ENCODE results near the gene ZBTB7A.

Gene ZBTB7A

DNA sequence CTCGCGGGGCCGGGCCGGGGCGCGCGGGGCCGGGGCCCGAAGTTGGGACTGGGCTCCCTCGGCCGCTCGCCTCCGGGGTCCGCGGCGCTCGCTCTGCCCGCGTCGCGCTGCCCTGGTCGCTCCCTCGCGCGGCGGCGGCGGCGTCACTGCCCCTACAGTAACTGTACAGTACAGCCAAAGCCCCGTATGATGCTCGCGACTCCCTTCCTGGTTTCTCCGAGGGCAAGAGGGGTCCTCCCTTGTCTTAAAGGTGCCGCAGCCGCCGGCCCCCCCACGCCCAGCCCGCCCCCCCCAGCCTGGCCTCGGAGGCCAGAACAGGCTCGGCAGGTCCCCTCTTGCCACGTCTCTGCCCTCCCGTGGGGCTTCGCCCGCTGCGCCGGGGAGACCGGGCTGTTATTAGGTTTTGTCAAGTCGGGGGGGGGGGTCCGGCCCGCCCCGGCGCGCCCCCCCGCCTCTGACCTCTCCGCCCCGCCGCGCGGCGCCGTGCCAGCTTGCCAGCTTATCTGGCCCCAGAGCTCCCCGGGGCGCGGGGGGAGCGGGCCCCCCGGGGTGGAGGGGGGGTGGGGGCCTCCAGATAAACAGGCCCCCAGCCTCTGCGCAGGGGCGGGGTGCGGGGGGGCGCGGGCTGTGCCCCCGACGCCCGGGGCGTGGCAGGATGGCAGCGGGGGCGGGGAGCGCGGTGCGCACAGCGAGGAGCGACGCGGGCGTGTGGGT, at the start of gene ZBTB7A:
Gene ZBTB7A (minus strand): TSS at position 218 of the 714 bp plus-strand sequence. CDS start 11,667 bp downstream, outside the sequence.
- no peak for DNase-seq (ENCODE audit: low read depth)

- no peak for DNase-seq (ENCODE audit: low read depth)
Measured at GRCh38 chr19:4115818-4116385, 49.2 kb upstream of the ZBTB7A start.

GRCh38 chr19:4115050-4115817, 48.5 kb upstream of the ZBTB7A start:
- no peak for DNase-seq (ENCODE audit: low read depth)

GRCh38 chr19:4114181-4114580, 47.5 kb upstream of the ZBTB7A start:
- DNase-seq (ENCODE audit: low read depth), result no peak

DNA sequence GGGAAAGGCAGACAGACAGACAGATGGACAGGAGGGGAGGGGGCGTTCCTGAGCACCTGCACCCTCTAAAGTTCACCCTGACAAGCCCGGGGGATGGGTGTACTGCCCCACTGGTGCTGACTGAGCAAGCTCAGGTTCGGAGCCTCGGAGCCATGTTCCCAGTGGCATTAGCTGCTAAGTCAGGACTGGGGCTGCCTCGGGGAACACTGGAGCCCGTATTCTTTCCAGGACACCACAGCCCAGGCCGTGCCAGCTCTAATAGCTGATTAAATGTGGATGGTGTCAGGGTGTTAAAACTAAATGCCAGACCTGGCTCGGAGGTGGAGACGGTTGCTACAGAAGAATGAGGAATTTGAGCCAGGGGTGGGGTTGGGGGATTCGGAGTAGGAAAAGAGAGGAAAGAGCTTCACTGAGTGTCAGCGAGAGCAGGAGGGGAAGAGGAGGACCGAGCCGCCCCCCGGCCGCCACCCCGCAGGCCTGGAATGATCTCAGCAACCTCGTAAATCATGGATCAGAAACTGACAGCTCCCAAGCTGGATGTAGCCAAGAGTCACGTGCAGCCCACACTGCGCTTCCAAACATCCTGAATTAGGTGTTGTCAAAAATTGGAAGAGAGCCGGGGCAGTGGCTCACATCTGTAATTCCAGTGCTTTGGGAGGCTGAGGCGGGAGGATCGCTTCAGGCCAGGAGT, 46.8 kb upstream of the ZBTB7A start:
- DNase-seq (ENCODE audit: low read depth), result no peak

- no peak for DNase-seq (ENCODE audit: low read depth)
Measured at GRCh38 chr19:4112367-4112766, 45.7 kb upstream of the ZBTB7A start.

GRCh38 chr19:4109626-4109945, 42.9 kb upstream of the ZBTB7A start:
- no peak for DNase-seq (ENCODE audit: low read depth)

DNA sequence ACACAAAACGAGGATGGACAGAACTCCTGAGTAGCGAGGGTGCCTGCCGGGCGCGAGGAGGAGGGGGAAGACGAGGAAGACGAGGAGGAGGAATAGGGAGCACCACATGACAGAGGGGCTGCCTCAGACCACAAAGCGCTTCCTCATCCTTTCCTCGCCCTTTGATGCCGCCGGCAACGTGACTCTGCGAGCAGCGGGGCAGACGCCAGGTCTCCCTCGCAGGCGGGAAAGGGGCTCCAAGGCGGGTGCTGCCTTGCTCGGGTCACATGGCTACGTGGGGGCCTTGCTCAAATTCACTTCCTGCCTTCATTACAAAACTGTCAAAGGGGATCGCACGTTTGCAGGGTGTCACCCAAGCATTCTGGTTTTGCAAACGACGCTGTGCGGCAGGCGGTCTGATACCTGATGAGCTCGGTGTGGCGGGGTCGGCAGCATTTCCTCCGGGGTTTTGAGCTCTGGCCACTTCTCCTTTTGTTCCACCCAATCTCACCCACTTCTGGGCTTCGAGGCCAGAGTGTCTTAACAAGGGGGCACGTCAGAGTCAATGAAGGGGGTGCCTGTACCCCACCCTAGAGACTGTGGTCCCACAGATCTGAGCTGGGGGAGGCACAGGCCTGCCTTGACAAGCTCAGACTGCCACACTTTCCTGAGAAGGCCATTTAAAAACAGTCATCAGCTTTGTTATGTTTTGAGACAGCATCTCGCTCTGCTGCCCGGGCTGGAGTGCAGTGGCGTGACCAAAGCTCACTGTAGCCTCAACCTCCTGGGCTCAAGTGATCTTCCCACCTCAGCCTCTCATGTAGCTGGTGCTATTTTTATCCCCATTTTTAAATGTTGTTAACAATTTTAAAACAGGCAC, 42.3 kb upstream of the ZBTB7A start:
- no peak for DNase-seq (ENCODE audit: low read depth)

DNA sequence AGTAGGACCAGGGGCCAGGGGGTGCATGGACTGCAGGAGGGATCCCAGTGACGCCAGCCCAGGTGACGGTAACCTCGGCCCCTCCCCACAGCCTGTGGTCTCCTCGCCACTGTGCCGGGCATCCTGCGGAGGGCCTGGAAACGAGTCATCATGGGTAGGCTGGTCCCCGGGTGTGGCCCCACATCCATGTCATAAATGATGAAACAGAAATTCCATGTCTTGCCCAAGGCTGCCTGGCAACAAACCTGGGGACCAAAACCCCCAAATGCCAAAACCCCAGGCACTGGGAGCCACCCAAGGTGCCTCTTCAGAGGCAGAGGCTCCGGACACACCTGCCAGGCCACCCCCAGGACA, 36.4 kb upstream of the ZBTB7A start:
- DNase-seq (ENCODE audit: low read depth), result no peak

GRCh38 chr19:4102339-4103079, 35.8 kb upstream of the ZBTB7A start:
- no peak for DNase-seq (ENCODE audit: low read depth)

DNA sequence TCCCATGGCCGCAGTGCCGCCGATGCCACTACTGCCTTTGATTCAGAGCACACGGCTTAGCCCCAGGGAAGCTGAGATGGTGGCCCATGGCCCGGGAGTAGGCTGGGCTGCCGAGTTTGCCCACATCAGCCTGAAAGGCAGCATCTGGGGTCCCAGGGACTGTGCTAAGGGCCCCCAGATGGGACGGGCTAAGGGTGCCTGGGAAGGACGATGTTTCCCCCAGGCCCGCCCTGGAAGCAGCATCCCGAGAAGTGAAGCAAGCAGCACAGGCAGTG, 34.7 kb upstream of the ZBTB7A start:
- no peak for DNase-seq (ENCODE audit: low read depth)

DNA sequence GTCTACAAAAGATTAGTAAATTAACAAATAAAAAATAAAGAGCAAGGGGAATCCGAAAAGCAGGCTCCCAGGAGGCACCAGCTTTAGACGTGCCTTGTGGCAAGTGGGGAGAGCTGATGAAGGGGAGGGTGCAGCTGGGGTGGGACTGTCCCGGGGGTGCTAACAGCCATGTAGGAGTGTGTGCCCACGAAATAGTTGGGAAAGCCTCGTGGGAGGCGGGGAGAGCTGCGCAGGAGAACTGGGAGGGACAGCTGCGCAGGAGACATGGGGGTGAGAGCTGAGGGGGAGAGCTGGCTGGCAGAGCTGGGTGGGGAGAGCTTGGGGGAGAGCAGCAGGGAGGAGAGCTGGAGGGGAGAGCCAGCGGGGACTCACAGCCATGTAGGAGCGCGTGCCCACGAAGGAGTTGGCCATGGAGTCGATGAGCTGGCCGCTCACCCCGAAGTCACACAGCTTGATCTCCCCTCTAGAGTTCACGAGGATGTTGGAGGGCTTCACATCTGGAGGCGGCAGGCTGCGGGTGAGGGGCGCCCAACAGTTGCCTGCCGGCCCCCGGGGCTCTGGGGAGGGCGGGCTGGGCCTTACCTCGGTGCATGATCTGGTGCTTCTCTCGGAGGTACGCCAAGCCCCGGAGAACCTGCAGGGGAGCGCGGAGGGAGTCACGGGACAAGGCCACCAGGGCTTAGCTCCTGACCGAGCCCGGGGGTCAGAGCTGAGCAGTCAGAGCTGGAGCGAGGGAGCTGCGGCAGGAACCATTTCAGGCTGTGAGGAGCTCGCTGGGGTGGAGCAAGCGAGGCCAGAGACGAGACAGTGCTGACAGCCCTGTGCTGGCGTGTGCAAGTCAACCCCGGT, 34.2 kb upstream of the ZBTB7A start:
- DNase-seq (ENCODE audit: low read depth), result no peak

DNA sequence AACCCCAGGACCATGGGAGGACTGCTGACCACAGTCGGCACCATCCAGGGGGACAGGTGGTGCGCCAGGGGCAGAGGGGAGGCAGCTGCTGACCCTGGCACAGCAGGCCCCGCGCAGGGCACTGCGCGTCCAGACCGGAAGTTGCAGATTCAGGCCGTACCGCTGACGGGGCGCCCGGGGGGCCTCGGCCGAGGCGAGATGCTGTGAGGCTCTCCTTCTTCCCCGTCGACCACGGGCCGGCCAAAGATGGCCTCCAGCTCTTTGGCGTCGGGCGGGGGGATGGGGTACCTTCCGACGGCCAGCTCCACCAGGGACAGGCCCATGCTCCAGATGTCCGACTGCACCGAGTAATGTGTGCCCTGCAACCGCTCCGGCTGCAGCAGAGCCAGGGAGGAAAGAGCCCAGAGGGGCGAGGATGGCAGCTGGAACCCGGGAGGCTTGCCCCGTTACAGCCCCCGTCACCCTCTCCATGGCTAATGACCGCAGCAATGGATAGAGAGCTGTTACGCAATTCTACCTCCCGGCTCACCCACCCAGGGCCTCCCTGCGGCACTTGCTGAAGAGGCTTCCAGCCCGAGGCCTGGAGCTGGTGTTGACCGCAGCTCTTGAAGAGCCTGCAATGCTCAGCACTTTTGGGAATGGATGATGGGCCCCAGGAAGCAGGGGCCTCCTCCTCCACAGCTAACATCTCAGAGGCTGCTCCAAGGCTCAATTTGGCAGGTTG, 32.5 kb upstream of the ZBTB7A start:
- DNase-seq (ENCODE audit: low read depth), result no peak

DNA sequence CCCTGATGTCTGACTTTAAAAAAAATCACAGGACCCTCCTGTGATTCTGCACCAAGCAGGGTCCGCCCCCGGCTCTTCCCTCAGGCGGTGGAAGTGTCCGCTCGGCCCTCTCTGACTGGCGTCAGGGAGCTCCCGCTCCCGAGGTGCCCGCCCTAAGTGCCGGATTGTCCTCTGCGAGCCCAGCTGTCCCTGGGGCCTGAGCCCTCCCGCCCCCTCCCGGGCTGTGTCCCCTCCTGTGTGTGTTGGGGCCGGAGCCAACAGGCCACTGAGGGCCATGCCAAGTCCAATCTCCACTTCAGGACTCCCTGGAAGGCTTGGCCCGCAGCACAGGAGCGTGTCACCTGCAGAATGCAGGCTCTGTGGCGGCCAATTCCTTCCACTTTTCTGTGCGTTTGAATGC, 31.8 kb upstream of the ZBTB7A start:
- no peak for DNase-seq (ENCODE audit: low read depth)

DNA sequence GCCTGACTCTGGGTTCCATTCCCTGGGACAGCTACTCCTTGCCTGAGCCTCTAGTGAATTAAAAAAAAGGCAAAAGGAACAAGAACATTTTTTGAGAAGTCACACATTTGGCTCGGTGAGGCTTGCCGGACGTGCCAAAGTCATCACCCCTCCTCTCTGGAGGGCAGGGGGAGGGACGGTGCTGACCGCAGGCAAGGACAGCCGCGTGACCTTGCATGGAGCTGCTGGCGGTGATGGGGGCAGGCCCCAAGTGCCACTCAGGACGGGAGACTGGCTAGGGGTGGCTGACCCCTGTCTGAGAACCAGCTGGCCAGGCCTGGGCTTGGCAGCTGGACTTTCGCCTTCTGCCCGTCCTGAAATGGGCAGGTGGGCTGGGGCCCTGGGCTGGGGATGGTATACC, 30.8 kb upstream of the ZBTB7A start:
- no peak for DNase-seq (ENCODE audit: low read depth)

- no peak for DNase-seq (ENCODE audit: low read depth)
Measured at GRCh38 chr19:4096049-4096892, 29.6 kb upstream of the ZBTB7A start.

DNA sequence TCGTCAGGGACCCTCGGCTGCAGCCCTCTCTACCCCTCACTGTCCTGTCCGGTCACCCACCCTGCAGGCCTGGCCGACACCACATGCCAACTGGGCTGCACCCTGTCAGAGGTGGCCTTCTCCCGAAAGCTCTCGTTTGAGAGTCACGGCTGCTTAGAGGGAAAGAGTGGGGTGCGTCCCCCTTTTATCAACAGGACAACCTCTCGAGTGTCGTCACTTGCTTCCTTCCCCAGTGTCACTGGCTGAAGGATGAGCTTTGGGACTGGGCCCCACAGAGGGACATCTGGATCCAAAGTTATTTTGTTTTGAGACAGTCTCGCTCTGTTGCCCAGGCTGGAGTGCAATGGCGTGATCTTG, 28.8 kb upstream of the ZBTB7A start:
- DNase-seq (ENCODE audit: low read depth), result no peak

GRCh38 chr19:4094761-4095487, 28.2 kb upstream of the ZBTB7A start:
- DNase-seq (ENCODE audit: low read depth), result no peak

Measured in GM04503 (cell line).